WERI-Rb-1 (cell line): ENCODE measurements around the gene SLC35G2.

Experiments
- DNase-seq: peaks from one replicate; pipeline ENCODE4 v3.0.0-alpha.2; 2020
- H3K27ac ChIP-seq: fragments of 250-450 bp; sonication (Bioruptor Pico); 2 replicates; pipeline ENCODE4 v1.5.1; 2020; ENCODE audit warnings: mild to moderate bottlenecking, moderate library complexity
- H3K27me3 ChIP-seq: fragments of 250-450 bp; sonication (Bioruptor Pico); 2 replicates; pipeline ENCODE4 v1.5.1; 2021; ENCODE audit warnings: mild to moderate bottlenecking, low read depth, moderate library complexity; ENCODE audit not compliant: insufficient read depth, severe bottlenecking
- H3K36me3 ChIP-seq: fragments of 250-450 bp; sonication (Bioruptor Pico); 2 replicates; pipeline ENCODE4 v1.5.1; 2020; ENCODE audit warnings: mild to moderate bottlenecking, moderate library complexity
- H3K4me3 ChIP-seq: 2 replicates; pipeline ENCODE4 v1.5.1; 2011; ENCODE audit warnings: low read depth, mild to moderate bottlenecking, control low read depth, low read length
- H3K9me3 ChIP-seq: fragments of 250-450 bp; sonication (Bioruptor Pico); 2 replicates; pipeline ENCODE4 v1.5.1; 2021; ENCODE audit warnings: mild to moderate bottlenecking, moderate library complexity; ENCODE audit not compliant: severe bottlenecking
- TF ChIP-seq, protein P1 (sequence below): IDR thresholded peaks from 2 replicates; pipeline ENCODE4 v1.5.1; 2011; ENCODE audit warnings: low read depth, mild to moderate bottlenecking, control low read depth, inconsistent platforms, low read length

Gene SLC35G2

DNA sequence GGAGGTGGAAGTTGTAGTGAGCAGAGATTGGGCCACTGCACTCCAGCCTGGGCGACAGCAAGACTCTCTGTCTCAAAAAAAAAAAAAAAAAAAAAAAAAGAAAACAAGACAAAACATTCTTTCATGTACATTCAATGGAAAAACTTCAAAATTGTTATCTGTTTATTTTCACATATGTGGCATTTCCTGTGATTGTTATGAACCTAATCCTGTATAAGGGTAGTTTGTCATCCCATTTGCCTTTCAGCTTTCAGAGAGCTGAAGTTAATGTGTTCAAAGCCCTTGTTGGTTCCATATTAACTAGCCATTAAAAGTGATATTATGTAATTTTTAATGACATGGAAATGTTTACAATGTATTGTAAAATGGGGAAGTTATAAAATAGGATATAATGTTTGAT, 25.8 kb downstream of the SLC35G2 start:
- TF ChIP-seq, protein P1, sequence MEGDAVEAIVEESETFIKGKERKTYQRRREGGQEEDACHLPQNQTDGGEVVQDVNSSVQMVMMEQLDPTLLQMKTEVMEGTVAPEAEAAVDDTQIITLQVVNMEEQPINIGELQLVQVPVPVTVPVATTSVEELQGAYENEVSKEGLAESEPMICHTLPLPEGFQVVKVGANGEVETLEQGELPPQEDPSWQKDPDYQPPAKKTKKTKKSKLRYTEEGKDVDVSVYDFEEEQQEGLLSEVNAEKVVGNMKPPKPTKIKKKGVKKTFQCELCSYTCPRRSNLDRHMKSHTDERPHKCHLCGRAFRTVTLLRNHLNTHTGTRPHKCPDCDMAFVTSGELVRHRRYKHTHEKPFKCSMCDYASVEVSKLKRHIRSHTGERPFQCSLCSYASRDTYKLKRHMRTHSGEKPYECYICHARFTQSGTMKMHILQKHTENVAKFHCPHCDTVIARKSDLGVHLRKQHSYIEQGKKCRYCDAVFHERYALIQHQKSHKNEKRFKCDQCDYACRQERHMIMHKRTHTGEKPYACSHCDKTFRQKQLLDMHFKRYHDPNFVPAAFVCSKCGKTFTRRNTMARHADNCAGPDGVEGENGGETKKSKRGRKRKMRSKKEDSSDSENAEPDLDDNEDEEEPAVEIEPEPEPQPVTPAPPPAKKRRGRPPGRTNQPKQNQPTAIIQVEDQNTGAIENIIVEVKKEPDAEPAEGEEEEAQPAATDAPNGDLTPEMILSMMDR, result no peak
- H3K27ac ChIP-seq, result no peak overlapping the region
- DNase-seq, result no peak

DNA sequence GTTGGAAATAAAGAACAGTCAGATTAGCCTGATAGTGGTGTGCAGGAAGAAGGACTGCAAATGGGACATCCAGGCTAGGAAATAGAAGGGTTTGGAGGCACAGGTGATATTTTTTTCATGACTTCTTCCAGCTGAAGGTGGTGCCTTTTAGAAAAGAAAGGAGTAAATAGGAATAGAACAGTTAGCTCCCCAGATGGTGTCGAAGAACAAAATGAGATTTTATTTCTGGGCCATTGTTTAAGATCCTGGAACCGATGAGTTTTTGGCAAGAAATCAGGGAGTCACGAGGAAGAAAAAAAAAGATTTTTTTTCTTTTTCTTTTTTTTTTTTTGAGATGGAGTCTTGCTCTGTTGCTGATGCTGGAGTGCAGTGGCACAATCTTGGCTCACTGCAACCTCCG, 33.3 kb downstream of the SLC35G2 start:
- H3K36me3 ChIP-seq, result peaks cover 14% of the 10 kb centered on the region
- H3K9me3 ChIP-seq, result no peaks in the 10 kb centered on the region

More for the DNA sequence above, 25.8 kb downstream of the SLC35G2 start:
- H3K27me3 ChIP-seq, result no peaks in the 10 kb centered on the region
- no peaks in the 10 kb centered on the region for H3K9me3 ChIP-seq
- H3K36me3 ChIP-seq, result peaks cover 8% of the 10 kb centered on the region; the same call in 1 of the 2 replicates
- H3K4me3 ChIP-seq, result no peak overlapping the region

DNA sequence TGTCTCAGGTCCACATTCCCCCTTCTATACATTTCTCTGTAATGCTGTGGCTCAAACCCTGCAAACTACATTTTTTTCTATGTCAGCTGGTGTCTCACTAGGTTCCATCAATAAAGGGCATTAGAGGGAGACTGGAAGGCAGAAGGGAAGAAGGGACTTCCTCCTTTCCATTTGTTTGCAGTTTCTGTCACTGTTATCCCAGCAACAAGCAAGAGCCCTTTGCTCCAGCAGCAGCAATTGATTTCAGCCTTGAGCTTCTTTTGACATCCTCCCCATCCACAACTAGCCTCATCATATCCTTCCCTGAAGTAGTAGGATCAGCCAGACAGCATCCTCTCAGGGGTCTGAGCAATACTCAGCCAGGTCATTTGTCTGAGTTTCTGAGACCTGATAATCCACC, 37.7 kb downstream of the SLC35G2 start:
- Histone ChIP-seq H3K27me3 (no peaks in the 10 kb centered on the region), H3K4me3 (no peak overlapping the region), H3K9me3 (no peaks in the 10 kb centered on the region), H3K36me3 (peaks cover 10% of the 10 kb centered on the region), H3K27ac (no peak overlapping the region)
- no peak for DNase-seq
- TF ChIP-seq, protein P1, result no peak

More for the DNA sequence above, 33.3 kb downstream of the SLC35G2 start:
- no peak for DNase-seq
- Histone ChIP-seq H3K27ac (no peak overlapping the region), H3K27me3 (no peaks in the 10 kb centered on the region), H3K4me3 (no peak overlapping the region)
- TF ChIP-seq, protein P1, result no peak

DNA sequence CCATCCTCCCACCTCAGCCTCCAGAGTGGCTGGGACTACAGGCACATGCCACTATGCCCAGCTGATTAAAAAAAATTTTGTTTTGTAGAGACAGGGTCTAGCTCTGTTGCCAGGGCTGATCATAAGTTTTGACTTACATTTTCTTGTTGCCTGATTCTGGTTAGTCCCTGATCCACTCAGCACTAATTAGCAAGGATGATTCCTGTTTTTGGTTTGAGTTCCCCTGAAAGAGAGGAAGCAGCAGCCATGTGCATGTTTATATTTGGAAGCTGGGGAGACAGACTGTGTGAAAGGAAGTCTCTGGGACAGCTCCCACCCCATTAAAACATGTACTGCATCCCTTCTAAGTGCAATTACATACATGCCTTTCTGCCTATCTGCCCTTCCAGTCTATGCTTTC, 39.5 kb downstream of the SLC35G2 start:
- Histone ChIP-seq H3K27ac (no peak overlapping the region), H3K36me3 (peaks cover 13% of the 10 kb centered on the region), H3K9me3 (no peaks in the 10 kb centered on the region), H3K27me3 (no peaks in the 10 kb centered on the region), H3K4me3 (no peak overlapping the region)
- no peak for DNase-seq
- TF ChIP-seq, protein P1, result no peak

DNA sequence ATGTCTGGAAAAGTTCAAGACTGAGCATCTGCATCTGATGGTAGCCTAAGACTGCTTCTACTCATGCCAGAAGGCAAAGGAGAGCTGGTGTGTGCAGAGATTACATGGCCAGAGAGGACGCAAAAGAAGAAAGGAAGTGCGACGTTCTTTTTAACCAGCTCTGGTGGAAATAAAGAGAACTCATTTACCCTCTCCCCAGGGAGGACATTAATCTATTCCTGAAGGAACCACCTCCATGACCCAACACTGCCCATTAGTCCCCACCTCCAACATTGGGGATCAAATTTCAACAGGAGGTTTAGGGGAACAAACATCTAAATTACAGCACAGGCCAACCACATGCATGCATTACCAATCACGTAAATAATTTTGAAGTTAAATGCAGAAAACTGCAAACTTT, 41.6 kb downstream of the SLC35G2 start:
- Histone ChIP-seq H3K27me3 (no peaks in the 10 kb centered on the region), H3K36me3 (peaks cover 3% of the 10 kb centered on the region; the same call in 1 of the 2 replicates), H3K4me3 (no peak overlapping the region), H3K9me3 (no peaks in the 10 kb centered on the region), H3K27ac (no peak overlapping the region)
- DNase-seq, result no peak
- TF ChIP-seq, protein P1, result no peak
